H1 (cell line): Measurements from ENCODE around the gene ARHGDIB. TPM values are rescaled to one million over a fixed set of nuclear protein-coding genes. Genes with fewer than 3 reads are reported as not detected.
A peak's percentile ranks its signal among the peaks of the same experiment; 100 is the strongest.

Experiments used
- CTCF ChIA-PET: fragments of 300-600 bp; sonication (Branson Sonifier 250); formaldehyde crosslinking; loops from one replicate; lab custom pipeline; 2021; ENCODE audit not compliant: partially characterized antibody; lab: Charles Lee
- POLR2A ChIA-PET: fragments of 300-600 bp; sonication (Branson Sonifier 250); formaldehyde crosslinking; loops from one replicate; lab custom pipeline; 2021; ENCODE audit warnings: inconsistent platforms; ENCODE audit not compliant: partially characterized antibody; lab: Charles Lee
- DNase-seq, 2 experiments: peaks; one replicate each; pipeline versions ENCODE4 v3.0.0 to v3.0.0-alpha.2; 2010 to 2022; ENCODE audit warnings: low spot score in 2 of 2, low read depth in 1 of 2, mixed read lengths in 1 of 2
- FAIRE-seq: peaks from 2 replicates; lab custom pipeline; 2011; peaks lifted over from hg19 to GRCh38; lab: Jason Lieb, UNC
- H2AFZ ChIP-seq: 2 replicates; pipeline ENCODE4 v1.8.1; 2012; ENCODE audit warnings: low read length, inconsistent platforms
- H2AK5ac ChIP-seq: 2 replicates; pipeline ENCODE4 v1.6.1; 2013; ENCODE audit warnings: low read depth, low read length
- H2BK120ac ChIP-seq: replicated peaks from 2 replicates; pipeline ENCODE3; 2013; ENCODE audit warnings: low read depth, low read length, inconsistent platforms
- H2BK12ac ChIP-seq: 2 replicates; pipeline ENCODE4 v1.6.1; 2013; ENCODE audit warnings: low read depth, low read length
- H2BK15ac ChIP-seq: 2 replicates; pipeline ENCODE4 v1.6.1; 2013; ENCODE audit warnings: low read length
- H2BK20ac ChIP-seq: 2 replicates; pipeline ENCODE4 v1.6.1; 2013; ENCODE audit warnings: low read length
- H2BK5ac ChIP-seq: 2 replicates; pipeline ENCODE4 v1.6.1; 2013; ENCODE audit warnings: low read depth, low read length
- H3K14ac ChIP-seq: 2 replicates; pipeline ENCODE4 v1.6.1; 2013; ENCODE audit warnings: inconsistent platforms; ENCODE audit not compliant: insufficient read length
- H3K18ac ChIP-seq: 2 replicates; pipeline ENCODE4 v1.6.1; 2013; ENCODE audit warnings: low read length; ENCODE audit errors: extremely low read depth
- H3K23ac ChIP-seq: 2 replicates; pipeline ENCODE4 v1.6.1; 2013; ENCODE audit warnings: inconsistent platforms; ENCODE audit not compliant: insufficient read length
- H3K23me2 ChIP-seq: 2 replicates; pipeline ENCODE4 v1.6.1; 2013; ENCODE audit warnings: low read depth, low read length
- H3K27ac ChIP-seq: 2 replicates; pipeline ENCODE4 v1.6.1; 2011; ENCODE audit warnings: low read depth, low read length, inconsistent platforms
- H3K27me3 ChIP-seq, 4 experiments: replicated peaks in 1 of 4; 1 replicate in 1 of 4; 2 replicates in 3 of 4; pipeline versions ENCODE4 v1.6.1 to v1.8.1; 2011 to 2013; ENCODE audit warnings: low read length in 3 of 4, mild to moderate bottlenecking in 3 of 4, inconsistent platforms in 2 of 4, mixed read lengths in 2 of 4, moderate library complexity in 1 of 4; ENCODE audit not compliant: control insufficient read depth in 3 of 4, insufficient read depth in 3 of 4; ENCODE audit errors: extremely low read depth in 1 of 4
- H3K36me3 ChIP-seq, 4 experiments: 2 replicates each; pipeline versions ENCODE4 v1.6.1 to v1.8.1; 2011 to 2013; ENCODE audit warnings: mild to moderate bottlenecking in 4 of 4, low read length in 3 of 4, moderate library complexity in 2 of 4, control low read depth in 1 of 4, inconsistent platforms in 1 of 4; ENCODE audit not compliant: insufficient read depth in 4 of 4, control insufficient read depth in 2 of 4
- H3K4ac ChIP-seq: replicated peaks from 2 replicates; pipeline ENCODE3; 2013; ENCODE audit warnings: low read length, low read depth, mixed read lengths, inconsistent platforms; ENCODE audit not compliant: insufficient read length
- H3K4me1 ChIP-seq, 4 experiments: replicated peaks in 1 of 4; 1 replicate in 1 of 4; 2 replicates in 3 of 4; pipeline versions ENCODE4 v1.6.1 to v1.8.1; 2011 to 2013; ENCODE audit warnings: low read length in 3 of 4, inconsistent platforms in 2 of 4, mixed read lengths in 1 of 4; ENCODE audit not compliant: insufficient read depth in 4 of 4, control insufficient read depth in 3 of 4
- H3K4me2 ChIP-seq, 2 experiments: 2 replicates each; pipeline versions ENCODE4 v1.6.1 to v1.8.1; 2011 to 2013; ENCODE audit warnings: low read depth in 2 of 2, low read length in 2 of 2, control low read depth in 1 of 2, inconsistent platforms in 1 of 2, mild to moderate bottlenecking in 1 of 2; ENCODE audit not compliant: insufficient read depth in 1 of 2
- H3K4me3 ChIP-seq, 4 experiments: fragments of 200-600, 300-600 bp in 1 of 4; sonication (generic), shearing (Covaris generic), sonication (Bioruptor Twin) in 1 of 4; 2 replicates each; pipeline versions ENCODE4 v1.5.1 to v1.8.1; 2011 to 2016; ENCODE audit warnings: low read length in 4 of 4, low read depth in 3 of 4, control low read depth in 2 of 4, inconsistent platforms in 2 of 4, mild to moderate bottlenecking in 2 of 4, mixed read lengths in 1 of 4, moderate library complexity in 1 of 4; ENCODE audit not compliant: insufficient read depth in 2 of 4; ENCODE audit errors: extremely low read depth in 1 of 4
- H3K56ac ChIP-seq: replicated peaks from 2 replicates; pipeline ENCODE3; 2013; ENCODE audit warnings: low read depth, mild to moderate bottlenecking, mixed read lengths, low read length, inconsistent platforms; ENCODE audit not compliant: insufficient read length
- H3K79me1 ChIP-seq: 2 replicates; pipeline ENCODE4 v1.6.1; 2013; ENCODE audit warnings: low read depth, low read length, control low read depth
- H3K79me2 ChIP-seq, 2 experiments: 2 replicates each; pipeline versions ENCODE4 v1.6.1 to v1.8.1; 2012 to 2013; ENCODE audit warnings: low read length in 2 of 2, mild to moderate bottlenecking in 2 of 2, inconsistent platforms in 1 of 2; ENCODE audit not compliant: insufficient read depth in 2 of 2, control insufficient read depth in 1 of 2
- H3K9ac ChIP-seq, 4 experiments: replicated peaks in 1 of 4; 1 replicate in 1 of 4; 2 replicates in 3 of 4; pipeline versions ENCODE4 v1.6.1 to v1.8.1; 2011 to 2013; ENCODE audit warnings: low read depth in 3 of 4, low read length in 3 of 4, control low read depth in 2 of 4, mild to moderate bottlenecking in 2 of 4, moderate library complexity in 2 of 4, inconsistent platforms in 1 of 4; ENCODE audit errors: extremely low read depth in 1 of 4
- H3K9me3 ChIP-seq, 2 experiments: 2 replicates each; pipeline versions ENCODE4 v1.6.1 to v1.8.1; 2012 to 2013; ENCODE audit warnings: mild to moderate bottlenecking in 2 of 2, moderate library complexity in 2 of 2, control low read depth in 1 of 2, inconsistent platforms in 1 of 2, low read depth in 1 of 2, low read length in 1 of 2, mixed read lengths in 1 of 2; ENCODE audit not compliant: insufficient read depth in 2 of 2
- H4K20me1 ChIP-seq, 2 experiments: replicated peaks in 1 of 2; 2 replicates each; pipeline versions ENCODE3 to v1.8.1; 2011 to 2013; ENCODE audit warnings: inconsistent platforms in 2 of 2, low read length in 2 of 2, mild to moderate bottlenecking in 1 of 2; ENCODE audit not compliant: insufficient read depth in 2 of 2, control insufficient read depth in 1 of 2
- H4K5ac ChIP-seq: 2 replicates; pipeline ENCODE4 v1.6.1; 2013; ENCODE audit warnings: low read length, low read depth, mixed read lengths, inconsistent platforms; ENCODE audit not compliant: insufficient read length
- H4K8ac ChIP-seq: 2 replicates; pipeline ENCODE4 v1.8.0; 2013; ENCODE audit warnings: mild to moderate bottlenecking, moderate library complexity, low read length, inconsistent platforms; ENCODE audit not compliant: insufficient read depth; ENCODE audit errors: extremely low read depth
- H4K91ac ChIP-seq: replicated peaks from 2 replicates; pipeline ENCODE3; 2013; ENCODE audit warnings: low read length, mixed read lengths, inconsistent platforms; ENCODE audit not compliant: insufficient read length
- ATF3 ChIP-seq: IDR thresholded peaks from 2 replicates; pipeline ENCODE4 v1.6.1; 2011; ENCODE audit warnings: low read depth, mild to moderate bottlenecking, low read length; ENCODE audit not compliant: insufficient read depth
- CHD2 ChIP-seq: IDR thresholded peaks from 2 replicates; pipeline ENCODE4 v1.6.1; 2012; ENCODE audit warnings: low read length, improper control_type of control experiment
- EP300 ChIP-seq, 2 experiments: IDR thresholded peaks; 1 replicate in 1 of 2; 2 replicates in 1 of 2; pipeline ENCODE4 v1.6.1; 2011 to 2012; ENCODE audit warnings: low read depth in 2 of 2, low read length in 2 of 2, mild to moderate bottlenecking in 2 of 2, borderline replicate concordance in 1 of 2, inconsistent platforms in 1 of 2, moderate library complexity in 1 of 2
- RAD21 ChIP-seq, 2 experiments: IDR thresholded peaks in 1 of 2; conservative IDR thresholded peaks in 1 of 2; 2 replicates each; pipeline ENCODE4 v1.6.1; 2011; ENCODE audit warnings: low read depth in 2 of 2, low read length in 2 of 2, improper control_type of control experiment in 1 of 2, inconsistent platforms in 1 of 2, mild to moderate bottlenecking in 1 of 2, moderate library complexity in 1 of 2
- SP2 ChIP-seq: IDR thresholded peaks from 2 replicates; pipeline ENCODE4 v1.6.1; 2012; ENCODE audit warnings: mild to moderate bottlenecking, low read length, inconsistent platforms
- TAF1 ChIP-seq: IDR thresholded peaks from 2 replicates; pipeline ENCODE4 v1.6.1; 2011; ENCODE audit warnings: mild to moderate bottlenecking, low read depth, low read length
- TBP ChIP-seq: IDR thresholded peaks from 2 replicates; pipeline ENCODE4 v1.6.1; 2011; ENCODE audit warnings: low read depth, low read length, improper control_type of control experiment
- WGBS, 2 experiments: shearing (Covaris generic) in 1 of 2; methylation state at CpG; one replicate each; pipeline versions ENCODE4 v1.1.6 to v1.1.7; 2013 to 2015; ENCODE audit warnings: low lambda C conversion rate in 2 of 2, mixed read lengths in 2 of 2, inconsistent platforms in 1 of 2, low coverage in 1 of 2, missing lambda C conversion rate in 1 of 2; ENCODE audit not compliant: insufficient replicate concordance in 2 of 2, insufficient coverage in 1 of 2, insufficient read length in 1 of 2; ENCODE audit errors: extremely low coverage in 1 of 2, missing lambda C conversion rate in 1 of 2; 5-methylcytosine and 5-hydroxymethylcytosine counted together
- polyA plus RNA-seq, 7 experiments: library from polyadenylated mRNA; depleted of rRNA in 3 of 7; stranded (reverse) in 5 of 7; unstranded in 2 of 7; fragments of >200 nt in 5 of 7; fragments of 200-250 nt in 2 of 7; gene quantifications; 1 replicate in 5 of 7; 2 replicates in 1 of 7; 4 replicates in 1 of 7; pipeline versions ENCODE4 v1.2.1 to v1.2.3, GENCODE V29; 2011 to 2013; ENCODE audit warnings: missing spikeins in 2 of 7, mixed read lengths in 2 of 7
- total RNA-seq: library from RNA; stranded (reverse); fragmentation: NEBNext Ultra II Directional; extraction: Animal tissue kit (Norgen Biotek cat#: 25700); gene quantifications from 2 replicates; pipeline ENCODE4 v1.2.1, GENCODE V29; 2021

ARHGDIB gene
- total and polyA plus RNA-seq, 2 of the 8 experiments (the other 6 are each of a cell fraction or from before 2014, with no cell fraction given): 0.82 to 1.3 TPM

- no peak overlapping the region; a peak in 1 of 7 replicates for H3K9ac ChIP-seq
- H2BK12ac ChIP-seq: no peak overlapping the region
- H3K18ac ChIP-seq: no peak overlapping the region
- no peak overlapping the region for H4K5ac ChIP-seq
- no peaks in the 10 kb centered on the region for H3K79me2 ChIP-seq
- H3K4me2 ChIP-seq: peak overlapping the region in 1 of 2 experiments; percentile 11; a peak in 3 of 4 replicates
- H4K8ac ChIP-seq: no peak overlapping the region
- H3K4me1 ChIP-seq: peaks cover 2 to 8% (median 3%) of the 10 kb centered on the region in 4 experiments; a peak in 4 of 7 replicates
- H3K27me3 ChIP-seq: no peaks in the 10 kb centered on the region
- no peak overlapping the region for H2BK15ac ChIP-seq
- no peaks in the 10 kb centered on the region for H3K79me1 ChIP-seq
- no peak overlapping the region for H2BK5ac ChIP-seq
- H2BK20ac ChIP-seq: no peak overlapping the region
- H3K36me3 ChIP-seq: no peaks in the 10 kb centered on the region
- no peak overlapping the region for H3K14ac ChIP-seq
- peak; percentile 33 to 54 for DNase-seq
- no peak overlapping the region for H4K91ac ChIP-seq
- 55% methylated on average over 6 of the region's 6 CpGs; no CpG with 5 or more reads in 1 of the 2 experiments for WGBS, 2 experiments
- no peak overlapping the region for H2BK120ac ChIP-seq
- no peaks in the 10 kb centered on the region for H3K23me2 ChIP-seq
- peak; percentile 36 for FAIRE-seq
- no peak overlapping the region for H3K27ac ChIP-seq
- TF ChIP-seq EP300 (IDR thresholded peaks at IDR 0.05; ENCODE audit: borderline replicate concordance in 1 of 2, low read depth in 2 of 2, low read length in 2 of 2): no peak
- no peak for TF ChIP-seq ATF3
- no peak for TF ChIP-seq SP2
- TF ChIP-seq TBP: peak; percentile 42; the same call in 1 of the 2 replicates
- TF ChIP-seq TAF1: 0 out of 2 replicates have a peak, but pooled peaks have one; percentile 35
- TF ChIP-seq RAD21 (IDR thresholded peaks at IDR 0.05 in 1 of 2, conservative IDR thresholded peaks at IDR 0.05 in 1 of 2; ENCODE audit: low read depth in 2 of 2, low read length in 2 of 2): peak; percentile 30 to 44; a peak in 3 of 4 replicates
- no peak for TF ChIP-seq CHD2
- H4K20me1 ChIP-seq: no peaks in the 10 kb centered on the region
- H3K23ac ChIP-seq: no peak overlapping the region
- CTCF ChIA-PET: interaction anchor here (0.7 to 3.7 kb wide), 11 partner anchors 10 to 525 kb away, joined by 3 to 24 read pairs (median 5); partner anchors contain the start of genes ERP27 and RERG
- no peak overlapping the region for H3K56ac ChIP-seq
- H3K4ac ChIP-seq: no peak overlapping the region
- no peak overlapping the region for H2AK5ac ChIP-seq
- H3K4me3 ChIP-seq: no peak overlapping the region
- POLR2A ChIA-PET: interaction anchor here (1.3 kb wide), 1 partner anchor 228 kb away, joined by 3 read pairs; a partner anchor contains a TSS
- no peaks in the 10 kb centered on the region for H3K9me3 ChIP-seq
- H2AFZ ChIP-seq: peak overlapping the region; percentile 96
These were observed 40.5 kb upstream of the ARHGDIB start for GRCh38 chr12:15001733-15002382.
